HCT116 (cell line): Measurements from ENCODE around the gene HAND2. TPM values are rescaled to one million over a fixed set of nuclear protein-coding genes. Genes with fewer than 3 reads are reported as not detected.

Source experiments
- ATAC-seq: fragments of 200-7000 bp; cut with Tn5 transposase; 2 replicates; pipeline ENCODE4 v1.9.1; 2020; ENCODE audit warnings: mild to moderate bottlenecking, moderate library complexity
- BruUV-seq: library from RNA; stranded (reverse); fragments of 400-500 nt; replicated peaks from 2 replicates; lab custom pipeline; 2021; lab: Mats Ljungman, UMichigan
- CTCF ChIA-PET: fragments of 300-600 bp; sonication (Branson Sonifier 250); formaldehyde crosslinking; loops from one replicate; lab custom pipeline; 2021; ENCODE audit warnings: antibody characterized with exemption; lab: Charles Lee
- POLR2A ChIA-PET: fragments of 300-600, 350-600 bp; sonication (Branson Sonifier 250); formaldehyde crosslinking; loops from one replicate; lab custom pipeline; 2021; ENCODE audit warnings: antibody characterized with exemption; lab: Charles Lee
- RAD21 ChIA-PET, 2 experiments: fragments of 300-600 bp; sonication (Branson Sonifier 250); formaldehyde crosslinking; loops; one replicate each; lab custom pipeline; 2023; ENCODE audit warnings: low total read pairs in 2 of 2; ENCODE audit not compliant: uncharacterized antibody in 2 of 2, unreplicated experiment in 2 of 2, low non-redundant PET in 1 of 2; lab: Charles Lee
- DNase-seq: peaks from one replicate; pipeline ENCODE4 v3.0.0-alpha.2; 2010; ENCODE audit warnings: low read depth, low spot score
- H2AFZ ChIP-seq: fragments of 200-600 bp; shearing (Covaris generic), sonication (generic); 2 replicates; pipeline ENCODE4 v1.6.1; 2017; ENCODE audit warnings: low read depth, mixed run types, mixed read lengths, antibody characterized with exemption, low read length; ENCODE audit not compliant: poor library complexity, severe bottlenecking
- H3K27ac ChIP-seq: 2 replicates; pipeline ENCODE4 v1.5.1; 2012; ENCODE audit warnings: low read depth, low read length
- H3K27me3 ChIP-seq: fragments of 200-600 bp; sonication (generic); 2 replicates; pipeline ENCODE4 v1.6.1; 2016; ENCODE audit warnings: mixed run types, low read length, mixed read lengths; ENCODE audit not compliant: insufficient read depth
- H3K36me3 ChIP-seq, 2 experiments: fragments of 200-500 bp in 1 of 2; fragments of 200-600 bp in 1 of 2; sonication (Bioruptor generic) in 1 of 2; sonication (generic) in 1 of 2; 2 replicates each; pipeline versions ENCODE4 v1.5.1 to v1.6.1; 2014 to 2016; ENCODE audit warnings: low read length in 2 of 2, inconsistent platforms in 1 of 2, mixed read lengths in 1 of 2, mixed run types in 1 of 2; ENCODE audit not compliant: insufficient read depth in 2 of 2, control insufficient read depth in 1 of 2
- H3K4me1 ChIP-seq, 2 experiments: fragments of 200-600 bp in 1 of 2; sonication (generic) in 1 of 2; 2 replicates each; pipeline versions ENCODE4 v1.5.1 to v1.6.1; 2012 to 2017; ENCODE audit warnings: low read length in 2 of 2, inconsistent platforms in 1 of 2, mild to moderate bottlenecking in 1 of 2, mixed read lengths in 1 of 2, mixed run types in 1 of 2, moderate library complexity in 1 of 2; ENCODE audit not compliant: insufficient read depth in 2 of 2, control insufficient read depth in 1 of 2
- H3K4me2 ChIP-seq: fragments of 200-600 bp; sonication (generic); 2 replicates; pipeline ENCODE4 v1.6.1; 2017; ENCODE audit warnings: mixed run types, low read length, mixed read lengths
- H3K4me3 ChIP-seq, 2 experiments: fragments of 200-600 bp in 1 of 2; sonication (generic) in 1 of 2; replicated peaks in 1 of 2; 2 replicates each; pipeline ENCODE4 v1.5.1; 2011 to 2016; ENCODE audit warnings: low read length in 2 of 2, control low read depth in 1 of 2, low read depth in 1 of 2, mild to moderate bottlenecking in 1 of 2, mixed read lengths in 1 of 2, mixed run types in 1 of 2
- H3K79me2 ChIP-seq: fragments of 200-600 bp; sonication (generic); 2 replicates; pipeline ENCODE4 v1.6.1; 2017; ENCODE audit warnings: mild to moderate bottlenecking, mixed run types, low read length, moderate library complexity, mixed read lengths; ENCODE audit not compliant: insufficient read depth
- H3K9ac ChIP-seq: fragments of 200-600 bp; sonication (generic); 2 replicates; pipeline ENCODE4 v1.6.1; 2016; ENCODE audit warnings: low read length, mixed read lengths
- H3K9me2 ChIP-seq: fragments of 200-600 bp; sonication (generic), shearing (Covaris generic); 2 replicates; pipeline ENCODE4 v1.6.1; 2017; ENCODE audit warnings: mixed run types, mild to moderate bottlenecking, moderate library complexity; ENCODE audit not compliant: insufficient read depth
- H3K9me3 ChIP-seq, 2 experiments: fragments of 200-500 bp in 1 of 2; fragments of 200-600 bp in 1 of 2; sonication (Bioruptor generic) in 1 of 2; sonication (generic) in 1 of 2; 2 replicates each; pipeline ENCODE4 v1.6.1; 2014 to 2017; ENCODE audit warnings: low read length in 2 of 2, mixed read lengths in 2 of 2, inconsistent platforms in 1 of 2, low read depth in 1 of 2, mild to moderate bottlenecking in 1 of 2, mixed run types in 1 of 2, moderate library complexity in 1 of 2; ENCODE audit not compliant: control insufficient read depth in 1 of 2, insufficient read depth in 1 of 2
- H4K20me1 ChIP-seq: fragments of 200-600 bp; sonication (generic), shearing (Covaris generic); 2 replicates; pipeline ENCODE4 v1.6.1; 2017; ENCODE audit warnings: mixed run types, mild to moderate bottlenecking, moderate library complexity; ENCODE audit not compliant: insufficient read depth
- CEBPB ChIP-seq: IDR thresholded peaks from 2 replicates; pipeline ENCODE4 v1.6.1; 2012; ENCODE audit warnings: low read depth
- EGR1 ChIP-seq: IDR thresholded peaks from 2 replicates; pipeline ENCODE4 v1.6.1; 2012; ENCODE audit warnings: low read depth
- FOSL1 ChIP-seq: IDR thresholded peaks from 2 replicates; pipeline ENCODE4 v1.6.1; 2012; ENCODE audit warnings: low read depth
- POLR2AphosphoS5 ChIP-seq: IDR thresholded peaks from 2 replicates; pipeline ENCODE4 v1.6.1; 2011; ENCODE audit warnings: mild to moderate bottlenecking, low read depth, low read length, moderate library complexity
- SP1 ChIP-seq: IDR thresholded peaks from 2 replicates; pipeline ENCODE4 v1.6.1; 2012; ENCODE audit warnings: low read depth
- TCF7L2 ChIP-seq: IDR thresholded peaks from 2 replicates; pipeline ENCODE4 v1.7.0; 2011; ENCODE audit warnings: borderline replicate concordance, inconsistent platforms; ENCODE audit not compliant: insufficient read depth, insufficient read length; ENCODE audit errors: extremely low read depth
- YY1 ChIP-seq: IDR thresholded peaks from 2 replicates; pipeline ENCODE4 v1.6.1; 2011; ENCODE audit warnings: low read length, low read depth, moderate library complexity, mild to moderate bottlenecking; ENCODE audit not compliant: insufficient replicate concordance; ENCODE audit errors: extremely low read depth
- ZNF274 ChIP-seq: fragments of 200-500 bp; sonication (Bioruptor generic); IDR thresholded peaks from 2 replicates; pipeline ENCODE4 v1.6.1; 2014; ENCODE audit warnings: mild to moderate bottlenecking, low read depth, low read length, inconsistent platforms
- intact Hi-C: fragments of 100-400 bp; cut with micrococcal nuclease; formaldehyde crosslinking; loops from 2 replicates; pipeline ENCODE4 v1.10.0; 2022
- total RNA-seq: library from RNA; stranded (reverse); gene quantifications from one replicate; pipeline ENCODE4 v1.2.1, GENCODE V29; 2021; ENCODE audit not compliant: unreplicated experiment
- TF ChIP-seq, protein P1 (sequence below): IDR thresholded peaks from 2 replicates; pipeline ENCODE4 v1.6.1; 2012; ENCODE audit warnings: low read depth
- TF ChIP-seq, protein P2 (sequence below): IDR thresholded peaks from 2 replicates; pipeline ENCODE4 v1.6.1; 2011; ENCODE audit warnings: mild to moderate bottlenecking, low read length, moderate library complexity; ENCODE audit not compliant: insufficient replicate concordance; ENCODE audit errors: extremely low read depth
- TF ChIP-seq, protein P3 (sequence below), 3 experiments: fragments of 200-600 bp in 1 of 3; sonication (generic) in 1 of 3; IDR thresholded peaks in 2 of 3; conservative IDR thresholded peaks in 1 of 3; 2 replicates each; pipeline ENCODE4 v1.5.1; 2012 to 2017; ENCODE audit warnings: low read depth in 2 of 3, low read length in 2 of 3, antibody characterized with exemption in 1 of 3, borderline replicate concordance in 1 of 3, control low read depth in 1 of 3, mild to moderate bottlenecking in 1 of 3, mixed read lengths in 1 of 3, mixed run types in 1 of 3, moderate library complexity in 1 of 3; ENCODE audit not compliant: insufficient read depth in 1 of 3

HAND2 gene
- total RNA-seq, 1 experiment from 2014 or later, result not detected

DNA sequence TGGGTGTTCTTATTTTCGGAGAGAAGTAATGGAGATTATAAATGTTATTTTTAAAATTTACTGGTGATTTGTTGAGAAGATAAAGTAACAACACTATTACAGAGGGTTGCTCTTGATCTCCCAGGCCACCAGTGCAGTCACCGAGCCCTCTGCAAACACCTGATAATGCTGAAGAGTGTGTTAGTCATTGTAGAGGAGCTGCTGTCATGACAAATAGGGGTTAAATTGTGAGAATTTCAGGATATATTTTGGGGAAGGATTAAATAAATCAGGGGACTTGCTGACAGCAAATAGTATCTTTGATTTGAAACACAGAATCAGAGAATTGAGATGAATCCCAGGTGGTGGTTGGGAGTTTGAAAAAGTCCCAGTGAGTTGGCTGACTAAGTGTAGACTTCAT lies 16.7 kb upstream of the HAND2 start:
- no peak for TF ChIP-seq CEBPB
- no peak for TF ChIP-seq FOSL1
- no peak for TF ChIP-seq TCF7L2
- TF ChIP-seq, protein P1, sequence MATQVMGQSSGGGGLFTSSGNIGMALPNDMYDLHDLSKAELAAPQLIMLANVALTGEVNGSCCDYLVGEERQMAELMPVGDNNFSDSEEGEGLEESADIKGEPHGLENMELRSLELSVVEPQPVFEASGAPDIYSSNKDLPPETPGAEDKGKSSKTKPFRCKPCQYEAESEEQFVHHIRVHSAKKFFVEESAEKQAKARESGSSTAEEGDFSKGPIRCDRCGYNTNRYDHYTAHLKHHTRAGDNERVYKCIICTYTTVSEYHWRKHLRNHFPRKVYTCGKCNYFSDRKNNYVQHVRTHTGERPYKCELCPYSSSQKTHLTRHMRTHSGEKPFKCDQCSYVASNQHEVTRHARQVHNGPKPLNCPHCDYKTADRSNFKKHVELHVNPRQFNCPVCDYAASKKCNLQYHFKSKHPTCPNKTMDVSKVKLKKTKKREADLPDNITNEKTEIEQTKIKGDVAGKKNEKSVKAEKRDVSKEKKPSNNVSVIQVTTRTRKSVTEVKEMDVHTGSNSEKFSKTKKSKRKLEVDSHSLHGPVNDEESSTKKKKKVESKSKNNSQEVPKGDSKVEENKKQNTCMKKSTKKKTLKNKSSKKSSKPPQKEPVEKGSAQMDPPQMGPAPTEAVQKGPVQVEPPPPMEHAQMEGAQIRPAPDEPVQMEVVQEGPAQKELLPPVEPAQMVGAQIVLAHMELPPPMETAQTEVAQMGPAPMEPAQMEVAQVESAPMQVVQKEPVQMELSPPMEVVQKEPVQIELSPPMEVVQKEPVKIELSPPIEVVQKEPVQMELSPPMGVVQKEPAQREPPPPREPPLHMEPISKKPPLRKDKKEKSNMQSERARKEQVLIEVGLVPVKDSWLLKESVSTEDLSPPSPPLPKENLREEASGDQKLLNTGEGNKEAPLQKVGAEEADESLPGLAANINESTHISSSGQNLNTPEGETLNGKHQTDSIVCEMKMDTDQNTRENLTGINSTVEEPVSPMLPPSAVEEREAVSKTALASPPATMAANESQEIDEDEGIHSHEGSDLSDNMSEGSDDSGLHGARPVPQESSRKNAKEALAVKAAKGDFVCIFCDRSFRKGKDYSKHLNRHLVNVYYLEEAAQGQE, result no peak
- TF ChIP-seq YY1, result no peak
- no peak for TF ChIP-seq SP1
- no peak for TF ChIP-seq EGR1
- TF ChIP-seq ZNF274, result no peak
- TF ChIP-seq POLR2AphosphoS5, result no peak
- TF ChIP-seq, protein P2, sequence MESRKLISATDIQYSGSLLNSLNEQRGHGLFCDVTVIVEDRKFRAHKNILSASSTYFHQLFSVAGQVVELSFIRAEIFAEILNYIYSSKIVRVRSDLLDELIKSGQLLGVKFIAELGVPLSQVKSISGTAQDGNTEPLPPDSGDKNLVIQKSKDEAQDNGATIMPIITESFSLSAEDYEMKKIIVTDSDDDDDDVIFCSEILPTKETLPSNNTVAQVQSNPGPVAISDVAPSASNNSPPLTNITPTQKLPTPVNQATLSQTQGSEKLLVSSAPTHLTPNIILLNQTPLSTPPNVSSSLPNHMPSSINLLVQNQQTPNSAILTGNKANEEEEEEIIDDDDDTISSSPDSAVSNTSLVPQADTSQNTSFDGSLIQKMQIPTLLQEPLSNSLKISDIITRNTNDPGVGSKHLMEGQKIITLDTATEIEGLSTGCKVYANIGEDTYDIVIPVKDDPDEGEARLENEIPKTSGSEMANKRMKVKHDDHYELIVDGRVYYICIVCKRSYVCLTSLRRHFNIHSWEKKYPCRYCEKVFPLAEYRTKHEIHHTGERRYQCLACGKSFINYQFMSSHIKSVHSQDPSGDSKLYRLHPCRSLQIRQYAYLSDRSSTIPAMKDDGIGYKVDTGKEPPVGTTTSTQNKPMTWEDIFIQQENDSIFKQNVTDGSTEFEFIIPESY, result no peak
- TF ChIP-seq, protein P3, sequence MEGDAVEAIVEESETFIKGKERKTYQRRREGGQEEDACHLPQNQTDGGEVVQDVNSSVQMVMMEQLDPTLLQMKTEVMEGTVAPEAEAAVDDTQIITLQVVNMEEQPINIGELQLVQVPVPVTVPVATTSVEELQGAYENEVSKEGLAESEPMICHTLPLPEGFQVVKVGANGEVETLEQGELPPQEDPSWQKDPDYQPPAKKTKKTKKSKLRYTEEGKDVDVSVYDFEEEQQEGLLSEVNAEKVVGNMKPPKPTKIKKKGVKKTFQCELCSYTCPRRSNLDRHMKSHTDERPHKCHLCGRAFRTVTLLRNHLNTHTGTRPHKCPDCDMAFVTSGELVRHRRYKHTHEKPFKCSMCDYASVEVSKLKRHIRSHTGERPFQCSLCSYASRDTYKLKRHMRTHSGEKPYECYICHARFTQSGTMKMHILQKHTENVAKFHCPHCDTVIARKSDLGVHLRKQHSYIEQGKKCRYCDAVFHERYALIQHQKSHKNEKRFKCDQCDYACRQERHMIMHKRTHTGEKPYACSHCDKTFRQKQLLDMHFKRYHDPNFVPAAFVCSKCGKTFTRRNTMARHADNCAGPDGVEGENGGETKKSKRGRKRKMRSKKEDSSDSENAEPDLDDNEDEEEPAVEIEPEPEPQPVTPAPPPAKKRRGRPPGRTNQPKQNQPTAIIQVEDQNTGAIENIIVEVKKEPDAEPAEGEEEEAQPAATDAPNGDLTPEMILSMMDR (IDR thresholded peaks at IDR 0.05 in 2 of 3, conservative IDR thresholded peaks at IDR 0.05 in 1 of 3; ENCODE audit: borderline replicate concordance in 1 of 3, insufficient read depth in 1 of 3, low read depth in 2 of 3, low read length in 2 of 3), result no peak
- CTCF ChIA-PET, result interaction anchor here (1.5 kb wide), 1 partner anchor 11 kb away, joined by 3 read pairs; no protein-coding TSS in a partner anchor
- BruUV-seq, result no TSS peak
- Histone ChIP-seq H3K4me1 (no peaks in the 10 kb centered on the region), H3K9ac (no peak overlapping the region), H3K4me3 (no peak overlapping the region), H3K4me2 (no peak overlapping the region), H3K9me3 (no peaks in the 10 kb centered on the region), H3K27me3 (peaks cover 35% of the 10 kb centered on the region; the same call in 1 of the 2 replicates), H3K36me3 (no peaks in the 10 kb centered on the region), H2AFZ (no peak overlapping the region), H3K9me2 (no peaks in the 10 kb centered on the region), H4K20me1 (no peaks in the 10 kb centered on the region), H3K27ac (no peak overlapping the region), H3K79me2 (no peaks in the 10 kb centered on the region)
- DNase-seq (no peak), ATAC-seq (no peak)
- POLR2A ChIA-PET, result no interaction called here
- intact Hi-C loops, result no loop called here
- RAD21 ChIA-PET, result no interaction called here
